NCI-H2196 (cell line): Measurements from ENCODE around the gene ZNF488.

Experiments used
- DNase-seq: peaks from one replicate; lab custom pipeline; 2025; ENCODE audit not compliant: unreplicated experiment; lab: John Stamatoyannopoulos, UW

The ZNF488 gene

GRCh38 chr10:47383261-47384147 lies 589 bp downstream of the ZNF488 start:
- DNase-seq, result peak; percentile 19

- DNase-seq, result no peak
Measured at GRCh38 chr10:47381427-47382379, 2.4 kb downstream of the ZNF488 start.

- no peak for DNase-seq
Measured at GRCh38 chr10:47381103-47381395, 3.0 kb downstream of the ZNF488 start.

GRCh38 chr10:47380341-47381102 lies 3.6 kb downstream of the ZNF488 start:
- DNase-seq, result no peak

GRCh38 chr10:47379901-47380300 lies 4.2 kb downstream of the ZNF488 start:
- no peak for DNase-seq

GRCh38 chr10:47379445-47379785 lies 4.7 kb downstream of the ZNF488 start:
- no peak for DNase-seq

GRCh38 chr10:47378606-47379444 lies 5.3 kb downstream of the ZNF488 start:
- no peak for DNase-seq

GRCh38 chr10:47378183-47378510 lies 5.9 kb downstream of the ZNF488 start:
- peak; percentile 4 for DNase-seq

GRCh38 chr10:47376522-47377220 lies 7.4 kb downstream of the ZNF488 start:
- no peak for DNase-seq

GRCh38 chr10:47374611-47375536 lies 9.2 kb downstream of the ZNF488 start:
- no peak for DNase-seq

- DNase-seq, result no peak
Measured at GRCh38 chr10:47372726-47373125, 11.4 kb downstream of the ZNF488 start.

- DNase-seq, result no peak
Measured at GRCh38 chr10:47371629-47372485, 12.2 kb downstream of the ZNF488 start.

GRCh38 chr10:47370878-47371277 lies 13.2 kb downstream of the ZNF488 start:
- no peak for DNase-seq

GRCh38 chr10:47370015-47370767 lies 13.9 kb downstream of the ZNF488 start:
- no peak for DNase-seq

- no peak for DNase-seq
Measured at GRCh38 chr10:47369251-47369894, 14.7 kb downstream of the ZNF488 start.

- no peak for DNase-seq
Measured at GRCh38 chr10:47368431-47369180, 15.5 kb downstream of the ZNF488 start.
